Smooth muscle cell of the pulmonary artery (primary cell): ENCODE measurements around the gene SHD. TPM values are rescaled to one million over a fixed set of nuclear protein-coding genes. Genes with fewer than 3 reads are reported as not detected.

Experiments
- total RNA-seq: library from RNA; depleted of rRNA; stranded (reverse); fragments of >200 nt; gene quantifications from 2 replicates; pipeline ENCODE4 v1.2.3, GENCODE V29; 2014

The SHD gene, protein sequence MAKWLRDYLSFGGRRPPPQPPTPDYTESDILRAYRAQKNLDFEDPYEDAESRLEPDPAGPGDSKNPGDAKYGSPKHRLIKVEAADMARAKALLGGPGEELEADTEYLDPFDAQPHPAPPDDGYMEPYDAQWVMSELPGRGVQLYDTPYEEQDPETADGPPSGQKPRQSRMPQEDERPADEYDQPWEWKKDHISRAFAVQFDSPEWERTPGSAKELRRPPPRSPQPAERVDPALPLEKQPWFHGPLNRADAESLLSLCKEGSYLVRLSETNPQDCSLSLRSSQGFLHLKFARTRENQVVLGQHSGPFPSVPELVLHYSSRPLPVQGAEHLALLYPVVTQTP
- total RNA-seq = not detected in 2 replicates

DNA sequence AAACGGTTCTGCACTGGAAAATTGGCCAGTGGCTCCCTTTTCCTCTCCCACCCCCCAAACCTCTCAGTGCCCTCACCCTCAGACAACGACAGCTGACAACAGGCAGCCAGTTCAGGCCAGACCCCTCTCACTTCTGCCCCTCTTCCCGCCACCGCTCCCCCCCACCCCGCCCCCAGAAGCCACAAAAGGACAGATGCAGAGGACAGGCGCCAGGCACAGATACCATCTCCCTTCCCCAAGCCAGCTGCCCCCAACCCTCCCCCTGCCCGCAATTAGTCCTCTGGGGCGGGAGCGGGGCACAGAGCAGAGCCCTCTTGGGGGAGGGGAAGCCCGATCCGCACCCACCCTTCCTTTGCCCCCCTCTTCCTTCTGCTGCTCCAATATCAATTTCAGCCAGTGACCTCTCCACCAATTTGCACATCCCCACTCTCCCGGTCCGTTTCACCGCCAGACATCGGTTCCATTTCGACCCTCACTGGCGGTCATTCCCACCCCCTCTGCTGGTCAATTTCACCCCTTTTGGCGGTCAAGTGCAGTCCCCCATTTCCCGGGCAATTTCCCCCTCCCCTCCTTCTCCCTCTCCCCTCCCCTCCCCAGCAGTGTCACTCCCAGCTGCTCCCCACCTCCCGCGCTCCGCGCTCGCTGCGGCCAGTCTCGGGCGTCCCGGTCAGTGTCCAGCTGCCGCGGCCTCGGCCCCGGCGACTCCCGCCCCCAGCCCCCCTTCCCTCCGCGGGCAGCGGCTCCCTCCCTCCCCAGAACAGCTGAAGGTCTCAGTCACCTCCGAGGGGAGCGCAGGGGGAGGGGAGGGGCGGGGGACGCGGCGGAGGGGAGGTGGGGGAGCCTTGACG is at the start of gene SHD:
Gene SHD (plus strand): TSS at position 848 of the 848 bp plus-strand sequence. CDS start 798 bp downstream, outside the sequence.

DNA sequence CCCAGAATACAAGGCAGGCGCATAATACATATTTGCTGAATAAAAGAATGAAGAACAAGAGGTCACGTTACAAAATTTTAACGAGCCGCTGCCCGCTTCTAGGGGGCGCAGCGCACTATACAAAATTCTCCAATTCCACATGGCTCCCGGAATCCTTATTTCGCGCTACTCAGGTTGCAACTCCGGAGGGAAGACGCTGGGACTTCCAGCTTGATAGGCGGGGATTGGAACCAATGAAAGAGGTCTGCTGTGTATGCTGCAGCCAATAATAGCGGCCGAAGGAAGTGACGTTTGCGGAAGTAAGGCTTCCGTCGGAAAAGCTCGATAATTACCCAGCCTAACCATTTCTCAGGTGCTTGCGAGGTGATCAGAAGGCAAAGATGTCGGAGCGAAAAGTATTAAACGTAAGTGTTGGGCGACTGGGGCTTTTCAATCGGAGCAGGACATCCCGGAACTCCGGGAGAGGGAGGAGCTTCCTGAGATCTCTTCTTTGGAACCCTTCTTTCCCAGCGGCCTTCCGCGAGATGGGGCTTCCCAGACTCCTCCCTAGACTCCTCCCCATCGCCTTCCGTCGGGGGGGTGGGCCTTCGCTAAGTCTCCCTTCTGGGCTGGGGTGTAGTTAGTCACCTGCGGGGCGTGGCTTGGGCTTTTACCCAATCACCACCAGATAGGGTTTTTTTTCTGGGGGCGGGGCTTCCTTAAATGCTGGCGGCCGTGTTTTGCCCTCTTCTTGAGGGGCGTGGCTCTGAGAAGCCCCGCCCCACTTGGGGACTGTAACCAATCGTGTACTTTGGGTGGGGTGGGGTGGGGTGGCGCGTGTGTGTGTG is 32.1 kb upstream of the SHD start, which contains the start of gene YJU2:
Gene YJU2 (plus strand): TSS at position 314 of the 827 bp plus-strand sequence. CDS start 67 bp downstream, at position 381.

DNA sequence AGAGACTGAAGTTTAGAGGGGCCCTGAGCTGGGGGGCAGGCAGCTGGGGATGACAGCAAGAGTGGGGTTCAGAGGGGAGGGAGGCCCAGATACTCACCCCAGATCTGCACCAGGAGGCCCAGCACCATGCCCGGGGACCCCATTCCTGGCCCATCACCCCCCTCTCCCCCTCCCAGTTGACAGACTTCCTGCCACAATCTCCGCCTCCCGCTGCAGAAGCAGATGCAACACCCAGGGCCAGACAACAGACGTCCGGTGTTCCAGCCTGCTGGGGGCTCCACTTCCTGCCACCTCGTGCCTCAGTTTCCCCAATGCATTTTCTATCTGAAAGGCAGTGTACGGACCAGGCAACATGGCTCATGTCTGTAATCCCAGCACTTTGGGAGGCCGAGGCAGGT is 23.2 kb downstream of the SHD start, which contains the start of gene TMIGD2:
Gene TMIGD2 (minus strand): TSS at position 147 of the 398 bp plus-strand sequence. CDS start 4 bp downstream, at position 143.

DNA sequence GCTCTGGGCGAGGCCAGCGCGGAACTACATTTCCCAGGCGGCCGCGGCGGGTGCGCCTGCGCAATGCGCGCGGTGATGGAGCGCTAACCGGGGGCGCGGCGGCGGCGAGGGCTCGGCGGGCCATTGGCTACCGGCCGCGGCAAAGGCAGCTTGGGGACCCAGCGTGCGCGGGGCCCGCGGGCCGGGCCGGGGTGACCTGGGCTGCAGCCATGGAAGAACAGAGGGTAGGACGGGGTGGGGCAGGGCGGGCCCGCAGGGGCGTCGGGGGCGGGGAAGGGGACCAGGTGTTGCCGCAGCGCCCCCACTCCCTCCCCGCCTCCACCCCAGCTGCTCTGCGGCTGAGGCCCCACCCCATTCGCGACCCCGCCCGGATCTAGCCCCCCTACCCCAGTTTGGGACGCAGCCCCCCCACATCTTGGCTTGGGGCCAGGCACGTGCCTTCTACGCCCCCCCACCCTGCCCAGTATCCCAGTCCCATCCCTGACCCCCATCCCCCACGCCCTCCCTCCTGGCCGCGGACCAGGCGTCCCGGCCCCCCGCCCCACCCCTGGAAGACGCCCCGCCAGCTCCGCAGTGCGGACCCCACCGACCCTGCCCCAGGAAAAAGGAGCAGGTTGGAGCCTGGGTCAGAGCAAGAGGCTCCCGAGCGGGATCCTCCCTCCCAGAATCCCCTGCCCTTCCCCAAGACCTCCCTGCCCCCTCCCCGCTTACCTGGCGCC is 25.6 kb downstream of the SHD start, which contains the start of gene FSD1:
Gene FSD1 (plus strand): TSS at position 61 of the 719 bp plus-strand sequence. CDS start 149 bp downstream, at position 210.

DNA sequence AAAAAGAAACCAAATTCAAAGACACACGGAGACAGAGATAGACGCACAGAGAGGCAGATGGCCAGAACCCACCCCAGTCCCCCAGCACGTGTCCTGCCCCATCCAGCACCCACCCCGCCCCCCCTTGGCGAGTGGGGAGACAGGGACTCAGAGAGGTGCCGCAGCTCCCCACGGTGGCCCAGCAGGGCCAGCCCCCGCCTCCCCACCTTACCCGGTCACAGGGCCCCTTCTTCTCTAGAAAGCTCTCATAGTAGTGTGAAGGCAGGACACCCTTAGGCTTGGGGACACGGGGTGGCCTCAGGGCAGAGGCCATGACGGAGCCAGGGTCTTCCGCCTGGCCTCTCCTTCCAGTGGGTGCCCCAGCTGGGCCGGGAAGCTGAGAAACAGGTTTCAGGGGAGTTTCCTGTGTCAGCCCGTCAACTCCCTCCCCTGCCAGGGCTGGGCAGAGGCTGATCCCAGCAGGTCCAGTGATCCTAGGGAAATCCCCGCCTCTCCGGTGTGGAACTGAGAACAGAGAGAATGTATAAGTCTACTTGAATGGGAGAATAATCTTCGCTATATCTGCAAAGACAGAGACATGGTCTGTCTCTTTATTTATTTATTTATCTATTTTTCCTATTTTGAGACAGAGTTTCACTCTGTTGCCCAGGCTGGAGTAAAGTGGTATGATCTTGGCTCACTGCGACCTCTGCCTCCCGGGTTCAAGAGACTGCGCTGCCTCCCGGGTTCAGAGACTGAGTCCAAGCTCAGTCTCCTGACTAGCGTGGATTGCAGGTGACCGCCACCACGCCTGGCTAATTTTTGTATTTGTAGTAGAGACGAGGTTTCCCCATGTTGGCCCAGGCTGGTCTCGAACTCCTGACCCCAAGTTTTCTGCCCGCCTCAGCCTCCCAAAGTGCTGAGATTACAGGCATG is 59.6 kb downstream of the SHD start, which contains the start of gene STAP2:
Gene STAP2 (minus strand): TSS at position 387 of the 915 bp plus-strand sequence. CDS start 74 bp downstream, at position 313.

Other genes with a start within 250 kb of the SHD start
- 28.2 and 36.9 TPM in 2 replicates for gene ZBTB7A, start 212.4 kb upstream of the SHD start, total RNA-seq
- 128 and 137 TPM in 2 replicates for gene MAP2K2, start 155.1 kb upstream of the SHD start, total RNA-seq
- gene CREB3L3, start 125.6 kb upstream of the SHD start, total RNA-seq = not detected in 2 replicates
- gene SIRT6, start 96.7 kb upstream of the SHD start, total RNA-seq = 13.4 and 13.8 TPM in 2 replicates
- gene ANKRD24, start 96.6 kb upstream of the SHD start, total RNA-seq = 2.1 and 2.5 TPM in 2 replicates
- 0.10 TPM in 1 of 2 replicates, not detected in the other for gene EBI3, start 49.7 kb upstream of the SHD start, total RNA-seq
- gene YJU2, start 32.2 kb upstream of the SHD start, total RNA-seq = 9.7 and 12.1 TPM in 2 replicates
- gene TMIGD2, start 23.1 kb downstream of the SHD start, total RNA-seq = not detected in 2 replicates
- gene FSD1, start 25.3 kb downstream of the SHD start, total RNA-seq = 7.8 and 10.4 TPM in 2 replicates
- gene STAP2, start 59.6 kb downstream of the SHD start, total RNA-seq = 0.73 and 2.2 TPM in 2 replicates
- gene MPND, start 64.3 kb downstream of the SHD start, total RNA-seq = 3.9 and 6.9 TPM in 2 replicates
- 40.9 and 45.2 TPM in 2 replicates for gene SH3GL1, start 121.3 kb downstream of the SHD start, total RNA-seq
- 6.6 and 6.8 TPM in 2 replicates for gene CHAF1A, start 123.4 kb downstream of the SHD start, total RNA-seq
- gene UBXN6, start 178.5 kb downstream of the SHD start, total RNA-seq = 88.3 and 94.6 TPM in 2 replicates
- 34.7 and 38.0 TPM in 2 replicates for gene HDGFL2, start 193.0 kb downstream of the SHD start, total RNA-seq
- 0.26 and 2.9 TPM in 2 replicates for gene PLIN4, start 239.2 kb downstream of the SHD start, total RNA-seq